Fibroblast of lung (primary cell): ENCODE data around the gene CFAP52.

ENCODE experiments used
- CTCF ChIP-seq, 2 donors: IDR thresholded peaks in 1 of 2; conservative IDR thresholded peaks in 1 of 2; 1 replicate in 1 of 2; 2 replicates in 1 of 2; pipeline ENCODE4 v1.5.1; 2011 to 2012; ENCODE audit warnings: low read length in 2 of 2, control low read depth in 1 of 2, inconsistent platforms in 1 of 2, low read depth in 1 of 2, mild to moderate bottlenecking in 1 of 2
- EZH2 ChIP-seq: IDR thresholded peaks from 2 replicates; pipeline ENCODE4 v1.5.1; 2012; ENCODE audit warnings: low read length, control low read depth, mild to moderate bottlenecking; ENCODE audit errors: missing control alignments

- no peak for TF ChIP-seq CTCF (conservative IDR thresholded peaks at IDR 0.05 in 1 of 2, IDR thresholded peaks at IDR 0.05 in 1 of 2; ENCODE audit: low read depth in 1 of 2, low read length in 2 of 2)
- TF ChIP-seq EZH2 = no peak
Measured at GRCh38 chr17:9666461-9667050, 90.1 kb downstream of the CFAP52 start.
